GM19025 (cell line): ENCODE results near the gene UAP1L1.
A peak's percentile ranks its signal among the peaks of the same experiment; 100 is the strongest.
"Not testable (repeated sequence)": the region's sequence is repeated elsewhere in the genome, so short reads cannot be mapped to it uniquely, and the experiment has no call there.

ENCODE experiments used
- ATAC-seq: cut with Tn5 transposase; IDR thresholded peaks from one replicate; pipeline ENCODE4 v1.9.1; 2021; ENCODE audit warnings: mild to moderate bottlenecking, low read depth, moderate library complexity; ENCODE audit not compliant: unreplicated experiment

Gene UAP1L1

GRCh38 chr9:137111788-137112563, 34.7 kb downstream of the UAP1L1 start:
- ATAC-seq, result no peak

GRCh38 chr9:137112564-137113384, 35.5 kb downstream of the UAP1L1 start:
- no peak for ATAC-seq

GRCh38 chr9:137113385-137114159, 36.3 kb downstream of the UAP1L1 start:
- ATAC-seq, result no peak

GRCh38 chr9:137114220-137114612, 36.9 kb downstream of the UAP1L1 start:
- no peak for ATAC-seq

GRCh38 chr9:137114613-137115393, 37.5 kb downstream of the UAP1L1 start, which contains the start of gene DPP7:
Gene DPP7 (minus strand): TSS chr9:137114733. CDS start chr9:137114713, 20 bp downstream.
- peak; percentile 69 for ATAC-seq

GRCh38 chr9:137115394-137116026, 38.2 kb downstream of the UAP1L1 start:
- no peak for ATAC-seq

- ATAC-seq, result no peak
Observed at GRCh38 chr9:137116027-137116507, 38.8 kb downstream of the UAP1L1 start.

GRCh38 chr9:137116728-137117127, 39.4 kb downstream of the UAP1L1 start:
- no peak for ATAC-seq

GRCh38 chr9:137117269-137117731, 40.0 kb downstream of the UAP1L1 start:
- no peak for ATAC-seq

GRCh38 chr9:137118092-137118603, 40.8 kb downstream of the UAP1L1 start:
- not testable (repeated sequence) for ATAC-seq

GRCh38 chr9:137121927-137122795, 44.8 kb downstream of the UAP1L1 start:
- not testable (repeated sequence) for ATAC-seq

GRCh38 chr9:137122796-137123467, 45.6 kb downstream of the UAP1L1 start:
- not testable (repeated sequence) for ATAC-seq

GRCh38 chr9:137123468-137123837, 46.1 kb downstream of the UAP1L1 start:
- no peak for ATAC-seq

GRCh38 chr9:137123952-137124462, 46.7 kb downstream of the UAP1L1 start:
- not testable (repeated sequence) for ATAC-seq

- no peak for ATAC-seq
Observed at GRCh38 chr9:137126786-137127185, 49.5 kb downstream of the UAP1L1 start.

GRCh38 chr9:137127301-137128157, 50.2 kb downstream of the UAP1L1 start:
- ATAC-seq, result no peak
